ENCODE data around the gene SYT5.
"Not testable (repeated sequence)": the region's sequence is repeated elsewhere in the genome, so short reads cannot be mapped to it uniquely, and the experiment has no call there.

Gene SYT5

DNA sequence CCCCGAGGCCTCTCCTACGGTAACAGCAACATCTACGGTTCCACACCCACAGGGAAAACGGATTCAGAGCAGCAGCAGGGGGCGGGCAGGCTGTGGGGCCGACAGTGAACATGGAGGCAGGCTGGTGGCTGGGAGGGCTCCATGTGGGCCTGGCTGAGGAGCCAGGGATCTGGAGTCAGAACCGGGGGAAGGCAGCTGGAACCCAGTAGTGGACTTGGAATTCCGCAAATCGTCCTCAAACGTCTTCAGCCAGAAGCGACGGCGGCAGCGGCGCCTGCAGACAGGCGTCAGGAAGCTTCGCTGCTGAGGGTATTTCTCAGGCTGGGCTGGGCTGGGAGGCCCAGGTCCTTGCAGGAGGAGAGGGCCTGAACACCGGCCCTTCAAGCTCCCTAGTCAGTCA, 46.7 kb upstream of the SYT5 start:
- FAIRE-seq, result no peak
- TF ChIP-seq, protein P1, sequence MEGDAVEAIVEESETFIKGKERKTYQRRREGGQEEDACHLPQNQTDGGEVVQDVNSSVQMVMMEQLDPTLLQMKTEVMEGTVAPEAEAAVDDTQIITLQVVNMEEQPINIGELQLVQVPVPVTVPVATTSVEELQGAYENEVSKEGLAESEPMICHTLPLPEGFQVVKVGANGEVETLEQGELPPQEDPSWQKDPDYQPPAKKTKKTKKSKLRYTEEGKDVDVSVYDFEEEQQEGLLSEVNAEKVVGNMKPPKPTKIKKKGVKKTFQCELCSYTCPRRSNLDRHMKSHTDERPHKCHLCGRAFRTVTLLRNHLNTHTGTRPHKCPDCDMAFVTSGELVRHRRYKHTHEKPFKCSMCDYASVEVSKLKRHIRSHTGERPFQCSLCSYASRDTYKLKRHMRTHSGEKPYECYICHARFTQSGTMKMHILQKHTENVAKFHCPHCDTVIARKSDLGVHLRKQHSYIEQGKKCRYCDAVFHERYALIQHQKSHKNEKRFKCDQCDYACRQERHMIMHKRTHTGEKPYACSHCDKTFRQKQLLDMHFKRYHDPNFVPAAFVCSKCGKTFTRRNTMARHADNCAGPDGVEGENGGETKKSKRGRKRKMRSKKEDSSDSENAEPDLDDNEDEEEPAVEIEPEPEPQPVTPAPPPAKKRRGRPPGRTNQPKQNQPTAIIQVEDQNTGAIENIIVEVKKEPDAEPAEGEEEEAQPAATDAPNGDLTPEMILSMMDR (IDR thresholded peaks at IDR 0.05; ENCODE audit: insufficient read depth, missing control alignments), result no peak
- no peak for DNase-seq (ENCODE audit: insufficient read length, low spot score)

DNA sequence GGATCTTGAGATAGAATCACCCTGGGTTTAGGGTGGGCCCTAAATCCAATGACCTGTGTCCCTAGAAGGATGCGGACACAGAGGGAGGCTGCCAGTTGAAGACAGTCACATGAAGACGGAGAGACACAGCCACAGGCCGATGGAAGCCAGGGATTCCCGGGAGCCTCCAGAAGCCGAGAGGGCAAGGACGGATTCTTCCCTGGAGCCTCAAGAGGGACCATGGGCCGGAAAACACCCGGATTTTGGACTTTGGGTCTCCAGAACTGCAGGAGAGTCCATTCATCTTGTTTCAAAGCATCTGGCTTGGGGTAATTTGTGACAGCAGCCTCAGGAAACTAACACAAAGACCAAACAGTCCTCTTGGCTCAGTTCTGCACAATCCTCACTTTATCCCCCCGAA, 46.2 kb upstream of the SYT5 start:
- DNase-seq (ENCODE audit: insufficient read length, low spot score) (no peak), FAIRE-seq (no peak)
- TF ChIP-seq, protein P1 (IDR thresholded peaks at IDR 0.05; ENCODE audit: insufficient read depth, missing control alignments), result no peak

DNA sequence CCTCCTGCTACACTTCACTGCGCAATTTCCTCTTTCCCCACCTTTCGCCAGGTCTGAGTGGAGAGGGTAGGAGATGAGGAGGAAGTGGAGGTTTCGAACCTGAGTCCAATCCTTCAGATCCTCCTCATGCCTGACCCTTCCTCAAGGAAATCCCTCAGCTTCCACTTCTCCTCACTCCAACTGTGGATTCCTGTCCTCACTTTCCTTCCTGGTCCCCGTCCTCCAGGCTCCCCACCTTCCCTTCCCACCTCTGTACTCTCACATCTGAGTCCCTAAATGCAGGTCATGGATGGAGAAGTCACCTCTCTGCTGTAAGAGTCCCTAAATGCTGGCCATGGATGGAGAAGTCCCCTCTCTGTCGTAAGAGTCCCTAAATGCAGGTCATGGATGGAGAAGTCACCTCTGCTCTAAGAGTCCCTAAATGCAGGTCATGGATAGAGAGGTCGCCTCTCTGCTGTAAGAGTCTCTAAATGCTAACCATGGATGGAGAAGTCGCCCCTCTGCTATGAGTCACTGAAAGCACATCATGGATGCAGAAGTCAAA, 45.4 kb upstream of the SYT5 start:
- DNase-seq (ENCODE audit: insufficient read length, low spot score) (no peak), FAIRE-seq (no peak)
- TF ChIP-seq, protein P1 (IDR thresholded peaks at IDR 0.05; ENCODE audit: insufficient read depth, missing control alignments), result no peak

DNA sequence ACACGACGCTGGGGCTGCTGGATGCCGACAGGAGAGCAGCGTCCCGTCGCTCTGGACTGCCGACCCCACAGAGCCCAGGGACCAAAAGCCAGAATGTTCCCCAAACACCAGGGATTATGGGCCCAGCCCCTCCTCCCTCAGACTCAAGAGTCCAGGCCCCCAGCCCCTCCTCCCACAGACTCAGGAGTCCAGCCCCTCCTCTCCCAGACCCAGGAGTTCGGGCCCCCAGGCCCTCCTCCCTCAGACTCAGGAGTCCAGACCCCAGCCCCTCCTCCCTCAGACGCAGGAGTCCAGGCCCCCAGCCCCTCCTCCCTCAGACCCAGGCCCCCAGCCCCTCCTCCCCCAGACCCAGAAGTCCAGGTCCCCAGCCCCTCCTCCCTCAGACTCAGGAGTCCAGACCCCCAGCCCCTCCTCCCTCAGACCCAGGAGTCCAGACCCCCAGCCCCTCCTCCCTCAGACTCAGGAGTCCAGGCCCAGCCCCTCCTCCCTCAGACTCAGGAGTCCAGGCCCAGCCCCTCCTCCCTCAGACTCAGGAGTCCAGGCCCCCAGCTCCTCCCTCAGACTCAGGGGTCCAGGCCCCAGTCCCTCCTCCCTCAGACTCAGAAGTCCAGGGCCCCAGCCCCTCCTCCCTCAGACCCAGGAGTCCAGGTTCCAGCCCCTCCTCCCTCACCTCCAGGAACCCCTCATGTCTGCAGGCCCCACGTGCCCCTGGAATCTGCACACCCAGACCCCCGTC, 44.8 kb upstream of the SYT5 start:
- not testable (repeated sequence) for FAIRE-seq; DNase-seq (ENCODE audit: insufficient read length, low spot score)

DNA sequence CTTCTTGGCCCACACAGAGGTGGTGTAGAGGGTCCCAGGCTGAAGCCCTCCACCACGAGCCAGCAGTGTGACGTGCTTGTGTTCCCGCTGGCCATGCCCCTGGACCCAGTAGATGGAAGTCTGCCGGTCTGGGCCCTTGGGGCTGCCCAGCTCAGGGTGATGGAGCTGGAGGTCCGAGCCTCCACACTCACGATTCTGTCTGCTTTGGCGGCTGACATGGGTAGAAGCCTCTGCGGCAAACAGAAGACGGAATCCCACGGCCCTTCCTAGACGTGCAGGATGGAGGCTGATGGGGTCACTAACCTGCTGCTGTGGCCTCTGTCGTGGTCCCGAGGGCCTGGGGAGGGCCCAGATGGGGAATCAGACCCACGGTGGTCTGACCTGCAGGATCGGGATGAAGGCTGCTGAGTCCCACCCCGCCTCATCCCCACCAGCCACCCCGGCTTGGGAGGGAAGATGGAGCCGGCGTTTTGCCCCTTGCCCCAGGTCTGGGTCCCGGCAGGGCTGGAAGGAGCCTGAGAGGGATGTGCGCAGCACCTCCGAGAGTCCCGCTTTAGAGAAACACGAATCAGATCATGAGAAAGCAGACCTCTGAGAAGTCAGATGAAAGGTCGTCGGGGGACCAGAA, 44.1 kb upstream of the SYT5 start:
- no peak for FAIRE-seq
- no peak for DNase-seq (ENCODE audit: insufficient read length, low spot score)
- TF ChIP-seq, protein P1 (IDR thresholded peaks at IDR 0.05; ENCODE audit: insufficient read depth, missing control alignments), result no peak

DNA sequence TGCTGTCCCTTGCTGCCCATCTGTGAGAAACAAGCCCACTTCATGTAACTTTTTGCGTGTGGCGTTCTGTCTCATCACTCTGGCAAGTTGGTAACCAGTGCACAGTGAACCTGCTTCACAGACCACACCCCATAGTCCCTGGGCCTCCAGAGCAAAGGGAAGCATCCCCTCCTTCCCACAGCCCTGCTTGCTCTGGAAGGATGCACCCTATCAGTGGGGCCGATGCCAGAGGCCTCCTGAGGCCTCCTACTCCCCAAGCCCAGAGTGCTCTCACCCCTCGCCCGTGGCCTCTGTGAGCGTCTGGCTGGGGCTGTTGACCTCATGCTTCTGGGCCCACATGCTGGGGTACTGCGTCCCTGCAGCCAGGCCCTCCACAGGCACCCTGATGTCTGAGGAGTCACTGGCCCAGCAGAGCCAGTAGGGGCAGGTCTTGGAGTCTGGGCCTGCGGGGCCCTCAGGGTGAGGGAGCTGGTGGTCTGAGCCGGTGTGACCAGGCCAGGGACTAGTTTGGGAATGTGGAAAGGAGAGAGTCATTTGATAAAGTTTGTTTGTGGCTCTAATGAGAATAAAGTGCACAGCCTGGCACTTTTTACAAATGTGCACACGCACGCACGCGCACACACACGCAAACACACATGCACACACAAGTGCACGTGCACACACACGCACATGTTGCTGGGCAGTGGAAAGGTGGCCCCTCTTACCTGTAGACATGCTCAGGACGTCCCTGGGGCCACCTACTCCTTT, 43.4 kb upstream of the SYT5 start:
- no peak for FAIRE-seq

DNA sequence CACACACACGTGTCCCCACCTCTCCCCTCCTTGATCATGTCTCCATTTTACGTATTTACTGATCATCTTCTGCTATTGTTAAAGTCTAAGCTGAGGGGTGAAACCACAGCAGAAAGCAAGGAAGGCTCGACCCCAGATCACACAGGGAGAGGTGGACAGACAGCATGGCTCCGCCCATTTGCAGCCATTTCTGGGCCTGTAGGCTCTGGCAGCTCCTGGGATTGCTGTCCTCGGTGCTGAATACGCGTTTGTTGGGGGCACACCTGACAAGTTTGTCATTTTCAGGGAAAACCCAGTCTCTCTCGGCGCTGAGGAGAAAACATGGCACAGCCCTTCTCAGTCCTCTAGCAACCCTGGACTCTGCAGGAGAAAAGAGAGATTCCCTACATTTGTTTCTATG, 40.4 kb upstream of the SYT5 start:
- TF ChIP-seq, protein P1 (IDR thresholded peaks at IDR 0.05; ENCODE audit: insufficient read depth, missing control alignments), result no peak
- no peak for FAIRE-seq
- DNase-seq (ENCODE audit: insufficient read length, low spot score), result no peak

More for the DNA sequence above, 43.4 kb upstream of the SYT5 start:
- TF ChIP-seq, protein P1 (IDR thresholded peaks at IDR 0.05; ENCODE audit: insufficient read depth, missing control alignments), result no peak
- no peak for DNase-seq (ENCODE audit: insufficient read length, low spot score)

Data from D721Med (cell line).